ENCODE measurements around the gene CITED2. TPM values are rescaled to one million over a fixed set of nuclear protein-coding genes. Genes with fewer than 3 reads are reported as not detected.

CITED2 gene
- total and polyA plus RNA-seq, 8 donors, result 70.0 to 321 (median 132) TPM

- Histone ChIP-seq H3K36me3 (no peaks in the 10 kb centered on the region), H3K4me1 (peaks cover 10 to 36% of the 10 kb centered on the region in 2 donors), H3K27ac (peak overlapping the region; percentile 75 to 95), H3K27me3 (no peaks in the 10 kb centered on the region), H3K4me3 (no peak overlapping the region), H3K9me3 (peaks cover 0 to 2% of the 10 kb centered on the region in 2 donors)
- ATAC-seq, result no peak
- intact Hi-C loops (cut with DNase I), result no loop called here
- no peak for DNase-seq
- no peak for TF ChIP-seq CTCF (IDR thresholded peaks at IDR 0.05)
These were observed 49.3 kb downstream of the CITED2 start for GRCh38 chr6:139325125-139325524.

- Histone ChIP-seq H3K9me3 (peaks cover 0 to 2% of the 10 kb centered on the region in 2 donors), H3K27ac (peak overlapping the region; percentile 75 to 95), H3K27me3 (no peaks in the 10 kb centered on the region), H3K4me1 (peaks cover 10 to 36% of the 10 kb centered on the region in 2 donors), H3K36me3 (no peaks in the 10 kb centered on the region), H3K4me3 (no peak overlapping the region)
- intact Hi-C loops (cut with DNase I), result no loop called here
- no peak for ATAC-seq
- TF ChIP-seq CTCF (IDR thresholded peaks at IDR 0.05), result no peak
- DNase-seq, result no peak
These were observed 50.2 kb downstream of the CITED2 start for GRCh38 chr6:139324301-139324555.

GRCh38 chr6:139323511-139324300 is 50.7 kb downstream of the CITED2 start:
- Histone ChIP-seq H3K27me3 (no peaks in the 10 kb centered on the region), H3K4me1 (peaks cover 10 to 36% of the 10 kb centered on the region in 2 donors), H3K27ac (peak overlapping the region; percentile 75 to 95), H3K9me3 (no peaks in the 10 kb centered on the region), H3K4me3 (peak overlapping the region in 1 of 2 donors; percentile 14), H3K36me3 (no peaks in the 10 kb centered on the region)
- ATAC-seq (peak; percentile 80), DNase-seq (peak in 3 of 4 donors; percentile 70 to 81 (median 81))
- intact Hi-C loops (cut with DNase I), result no loop called here
- no peak for TF ChIP-seq CTCF (IDR thresholded peaks at IDR 0.05)

Other genes with a start within 250 kb of the CITED2 start
- gene HECA, start 239.6 kb downstream of the CITED2 start, total RNA-seq, result 10 to 100 TPM; 27.4 to 40.9 TPM
- 10 to 100 TPM; 17.0 to 21.0 (median 18.2) TPM for gene HECA, start 239.6 kb downstream of the CITED2 start, polyA plus RNA-seq (ENCODE audit: insufficient read length in 6 of 6)
- under 1 TPM; 0.55 to 0.73 TPM for gene TXLNB, start 82.7 kb downstream of the CITED2 start, total RNA-seq
- 1 to 10 TPM; 1.2 to 2.2 (median 1.9) TPM for gene TXLNB, start 82.7 kb downstream of the CITED2 start, polyA plus RNA-seq (ENCODE audit: insufficient read length in 6 of 6)

Data from left lung (tissue), 10 donors.